NCI-H2081 treated with DMSO at 0.1 percent for 48 hours (cell line): ENCODE data around the gene G6PC3.
"Not testable (repeated sequence)": the region's sequence is repeated elsewhere in the genome, so short reads cannot be mapped to it uniquely, and the experiment has no call there.

ENCODE experiments used
- DNase-seq: peaks from one replicate; lab custom pipeline; 2025; lab: John Stamatoyannopoulos, UW

The G6PC3 gene

GRCh38 chr17:44106801-44107200 is 36.3 kb downstream of the G6PC3 start:
- DNase-seq = no peak

GRCh38 chr17:44108440-44109311 is 38.1 kb downstream of the G6PC3 start:
- no peak for DNase-seq

- DNase-seq = no peak
Observed at GRCh38 chr17:44109312-44109630, 38.7 kb downstream of the G6PC3 start.

- DNase-seq = no peak
Observed at GRCh38 chr17:44110011-44110686, 39.6 kb downstream of the G6PC3 start.

- DNase-seq = peak; percentile 91
Observed at GRCh38 chr17:44110823-44111633, 40.5 kb downstream of the G6PC3 start.

- no peak for DNase-seq
Observed at GRCh38 chr17:44111777-44112176, 41.2 kb downstream of the G6PC3 start.

- DNase-seq = no peak
Observed at GRCh38 chr17:44112284-44113280, 42.0 kb downstream of the G6PC3 start.

- no peak for DNase-seq
Observed at GRCh38 chr17:44113382-44113781, 42.8 kb downstream of the G6PC3 start.

- no peak for DNase-seq
Observed at GRCh38 chr17:44113868-44114840, 43.6 kb downstream of the G6PC3 start.

GRCh38 chr17:44115585-44116415 is 45.3 kb downstream of the G6PC3 start:
- DNase-seq = peak; percentile 16

- DNase-seq = no peak
Observed at GRCh38 chr17:44117351-44117750, 46.8 kb downstream of the G6PC3 start.

- no peak for DNase-seq
Observed at GRCh38 chr17:44118427-44119050, 48.0 kb downstream of the G6PC3 start.

- no peak for DNase-seq
Observed at GRCh38 chr17:44119062-44119461, 48.5 kb downstream of the G6PC3 start.

- DNase-seq = no peak
Observed at GRCh38 chr17:44119798-44120197, 49.3 kb downstream of the G6PC3 start.

GRCh38 chr17:44120281-44120680 is 49.7 kb downstream of the G6PC3 start:
- not testable (repeated sequence) for DNase-seq

GRCh38 chr17:44120851-44121605 is 50.5 kb downstream of the G6PC3 start:
- DNase-seq = no peak

- no peak for DNase-seq
Observed at GRCh38 chr17:44121997-44122815, 51.7 kb downstream of the G6PC3 start.
